H1 (cell line): ENCODE measurements around the gene RBP3.

Experiments
- SRF ChIP-seq: IDR thresholded peaks from 2 replicates; pipeline ENCODE4 v1.6.1; 2011; ENCODE audit warnings: mild to moderate bottlenecking, low read depth, low read length, moderate library complexity
- TF ChIP-seq, protein P1 (sequence below), 3 experiments: IDR thresholded peaks; 1 replicate in 2 of 3; 2 replicates in 1 of 3; pipeline versions ENCODE4 v1.5.1 to v1.6.1; 2011; ENCODE audit warnings: low read length in 3 of 3, mild to moderate bottlenecking in 3 of 3, inconsistent platforms in 2 of 3, low read depth in 1 of 3, moderate library complexity in 1 of 3; ENCODE audit not compliant: insufficient read depth in 1 of 3; ENCODE audit errors: control extremely low read depth in 1 of 3

DNA sequence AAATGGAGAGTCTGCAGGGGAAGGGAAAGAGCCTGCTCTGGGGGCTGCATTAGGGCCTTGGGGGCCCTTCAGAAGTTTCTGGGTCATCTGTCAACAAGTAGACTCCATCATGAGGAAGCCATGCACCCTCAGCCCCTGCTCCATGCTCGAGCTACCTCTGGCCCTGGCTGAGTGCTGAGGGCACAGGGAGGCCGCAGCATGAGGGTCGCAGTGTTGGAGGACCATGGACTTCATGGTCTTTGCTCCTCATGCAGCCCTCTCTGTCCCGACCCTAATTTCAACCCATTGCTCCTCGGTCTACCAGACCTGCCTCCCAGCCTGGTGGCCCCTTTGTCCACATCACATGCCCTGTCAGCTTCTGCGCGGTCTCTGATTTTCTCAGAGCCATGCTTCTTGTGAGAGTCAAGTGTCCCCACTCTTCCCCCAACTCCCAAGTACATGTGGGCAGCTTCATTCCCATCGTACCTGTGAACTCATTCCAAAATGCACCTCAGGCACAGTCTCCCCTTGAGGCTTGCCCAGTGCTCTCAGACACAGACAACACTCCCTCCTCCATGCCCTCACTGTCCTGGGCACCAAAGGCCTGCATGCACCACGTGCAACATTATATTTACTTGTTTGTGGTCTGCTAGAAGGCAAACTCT is 21.2 kb downstream of the RBP3 start:
- TF ChIP-seq, protein P1, sequence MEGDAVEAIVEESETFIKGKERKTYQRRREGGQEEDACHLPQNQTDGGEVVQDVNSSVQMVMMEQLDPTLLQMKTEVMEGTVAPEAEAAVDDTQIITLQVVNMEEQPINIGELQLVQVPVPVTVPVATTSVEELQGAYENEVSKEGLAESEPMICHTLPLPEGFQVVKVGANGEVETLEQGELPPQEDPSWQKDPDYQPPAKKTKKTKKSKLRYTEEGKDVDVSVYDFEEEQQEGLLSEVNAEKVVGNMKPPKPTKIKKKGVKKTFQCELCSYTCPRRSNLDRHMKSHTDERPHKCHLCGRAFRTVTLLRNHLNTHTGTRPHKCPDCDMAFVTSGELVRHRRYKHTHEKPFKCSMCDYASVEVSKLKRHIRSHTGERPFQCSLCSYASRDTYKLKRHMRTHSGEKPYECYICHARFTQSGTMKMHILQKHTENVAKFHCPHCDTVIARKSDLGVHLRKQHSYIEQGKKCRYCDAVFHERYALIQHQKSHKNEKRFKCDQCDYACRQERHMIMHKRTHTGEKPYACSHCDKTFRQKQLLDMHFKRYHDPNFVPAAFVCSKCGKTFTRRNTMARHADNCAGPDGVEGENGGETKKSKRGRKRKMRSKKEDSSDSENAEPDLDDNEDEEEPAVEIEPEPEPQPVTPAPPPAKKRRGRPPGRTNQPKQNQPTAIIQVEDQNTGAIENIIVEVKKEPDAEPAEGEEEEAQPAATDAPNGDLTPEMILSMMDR (IDR thresholded peaks at IDR 0.05; ENCODE audit: control extremely low read depth in 1 of 3, insufficient read depth in 1 of 3, low read depth in 1 of 3, low read length in 3 of 3) = no peak
- TF ChIP-seq SRF = no peak
